Uterus (tissue), 4 donors: ENCODE results near the gene ZNF423. TPM values are rescaled to one million over a fixed set of nuclear protein-coding genes. Genes with fewer than 3 reads are reported as not detected.

Source experiments
- DNase-seq, 2 donors: peaks; one replicate each; pipeline ENCODE4 v3.0.0-alpha.2; 2019 to 2020
- H3K27ac ChIP-seq, 2 donors: fragments of 200-600 bp; sonication (generic); 1 replicate in 1 of 2; 2 replicates in 1 of 2; pipeline ENCODE4 v1.5.1; 2016 to 2018
- H3K27me3 ChIP-seq, 2 donors: fragments of 200-600 bp; sonication (generic); one replicate each; pipeline ENCODE4 v1.5.1; 2018 to 2019; ENCODE audit warnings: control low read depth in 1 of 2
- H3K36me3 ChIP-seq, 2 donors: fragments of 200-600 bp; sonication (generic); one replicate each; pipeline ENCODE4 v1.5.1; 2019; ENCODE audit warnings: control low read depth in 1 of 2
- H3K4me1 ChIP-seq, 2 donors: fragments of 200-600 bp; sonication (generic); one replicate each; pipeline ENCODE4 v1.5.1; 2018 to 2019; ENCODE audit warnings: control low read depth in 1 of 2
- H3K4me3 ChIP-seq, 2 donors: fragments of 200-600 bp; sonication (generic); 1 replicate in 1 of 2; 2 replicates in 1 of 2; pipeline ENCODE4 v1.5.1; 2018 to 2019; ENCODE audit warnings: mild to moderate bottlenecking in 1 of 2
- H3K9me3 ChIP-seq, 2 donors: fragments of 200-600 bp; sonication (generic); one replicate each; pipeline ENCODE4 v1.5.1; 2019; ENCODE audit warnings: control low read depth in 1 of 2
- CTCF ChIP-seq, 4 experiments: fragments of 200-600 bp in 2 of 4; fragments of 450-650 bp in 2 of 4; sonication (generic) in 2 of 4; IDR thresholded peaks; one replicate each; pipeline ENCODE4 v1.5.1; 2016 to 2019; ENCODE audit warnings: antibody characterized with exemption in 4 of 4, mild to moderate bottlenecking in 2 of 4, moderate library complexity in 1 of 4
- POLR2A ChIP-seq, 2 donors: fragments of 450-650 bp; IDR thresholded peaks; one replicate each; pipeline ENCODE4 v1.6.1; 2016; ENCODE audit warnings: antibody characterized with exemption in 2 of 2, mild to moderate bottlenecking in 1 of 2, moderate library complexity in 1 of 2
- intact Hi-C: fragments of 100-400 bp; cut with DNase I; formaldehyde crosslinking; loops from one replicate; pipeline ENCODE4 v1.15.1; 2023; ENCODE audit warnings: low total_unique reads
- total RNA-seq, 4 donors: library from RNA; depleted of rRNA in 3 of 4; stranded (reverse); fragments of >200 nt in 3 of 4; gene quantifications; one replicate each; pipeline versions ENCODE4 v1.1.0 to v1.2.4, GENCODE V29; 2014 to 2023
- donor health status: DM: yes; HTN: yes; CAD: no.

The ZNF423 gene
- total RNA-seq, 4 donors from 2014 or later = 7.1 to 33.5 (median 14.7) TPM

DNA sequence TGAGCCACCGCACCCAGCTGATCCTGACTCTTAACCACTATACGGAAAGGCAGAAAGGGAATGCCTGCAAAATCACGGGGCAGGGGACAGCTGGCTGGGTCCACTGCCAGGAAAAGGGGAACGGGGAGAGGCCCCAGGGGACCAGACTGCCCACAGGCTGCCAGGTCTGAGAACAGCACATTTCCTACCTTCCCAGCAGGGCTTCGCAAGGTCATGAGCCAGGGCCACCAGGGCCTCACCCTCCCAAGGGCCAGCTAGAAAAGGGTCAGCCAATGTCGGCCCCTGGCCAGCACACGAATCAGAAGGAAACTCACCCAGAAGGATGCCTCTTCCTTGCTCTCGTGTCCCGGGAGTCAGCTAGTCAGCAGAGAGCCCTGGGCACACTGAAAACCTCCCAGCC lies 118.4 kb downstream of the ZNF423 start:
- H3K4me1 ChIP-seq = no peaks in the 10 kb centered on the region
- no peak overlapping the region for H3K4me3 ChIP-seq
- no peaks in the 10 kb centered on the region for H3K36me3 ChIP-seq
- intact Hi-C loops = no loop called here
- DNase-seq = no peak
- no peak overlapping the region for H3K27ac ChIP-seq
- no peak for TF ChIP-seq POLR2A (IDR thresholded peaks at IDR 0.05)
- TF ChIP-seq CTCF (IDR thresholded peaks at IDR 0.05) = no peak
- H3K9me3 ChIP-seq = no peaks in the 10 kb centered on the region
- no peaks in the 10 kb centered on the region for H3K27me3 ChIP-seq

- TF ChIP-seq POLR2A (IDR thresholded peaks at IDR 0.05) (no peak), CTCF (IDR thresholded peaks at IDR 0.05) (no peak)
- DNase-seq = peak in 1 of 2 donors; percentile 70
- Histone ChIP-seq H3K36me3 (no peaks in the 10 kb centered on the region), H3K4me3 (no peak overlapping the region), H3K27me3 (no peaks in the 10 kb centered on the region), H3K9me3 (peaks cover 0 to 4% of the 10 kb centered on the region in 2 donors), H3K4me1 (no peaks in the 10 kb centered on the region), H3K27ac (no peak overlapping the region)
- intact Hi-C loops = no loop called here
These were observed 121.6 kb downstream of the ZNF423 start for GRCh38 chr16:49734331-49734730.

GRCh38 chr16:49733313-49734009 lies 122.5 kb downstream of the ZNF423 start:
- no peak for DNase-seq
- Histone ChIP-seq H3K4me3 (no peak overlapping the region), H3K9me3 (peaks cover 0 to 4% of the 10 kb centered on the region in 2 donors), H3K36me3 (no peaks in the 10 kb centered on the region), H3K27me3 (no peaks in the 10 kb centered on the region), H3K27ac (peak overlapping the region in 1 of 2 donors; percentile 27), H3K4me1 (no peaks in the 10 kb centered on the region)
- TF ChIP-seq POLR2A (IDR thresholded peaks at IDR 0.05) = no peak
- no peak for TF ChIP-seq CTCF (IDR thresholded peaks at IDR 0.05)
- intact Hi-C loops = no loop called here

DNA sequence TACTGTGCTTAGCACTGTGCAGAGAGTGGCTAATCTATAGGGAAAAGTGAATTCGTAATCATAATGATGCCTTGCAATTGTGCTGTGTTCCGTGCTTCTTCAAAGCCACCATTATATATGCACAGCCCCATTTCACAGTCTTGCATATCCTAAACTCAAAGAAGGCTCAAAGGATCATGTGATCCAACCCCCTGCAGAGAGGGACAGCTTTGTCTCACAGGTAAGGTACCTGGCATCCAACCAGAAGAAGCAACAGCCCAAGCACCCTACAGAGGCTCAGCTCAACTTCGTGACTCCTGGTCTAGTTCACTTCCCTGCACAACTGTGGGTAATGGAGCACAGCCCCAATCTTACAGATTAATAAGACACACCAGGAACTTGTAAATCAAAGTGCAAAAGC lies 124.0 kb downstream of the ZNF423 start:
- TF ChIP-seq CTCF (IDR thresholded peaks at IDR 0.05) (no peak), POLR2A (IDR thresholded peaks at IDR 0.05) (no peak)
- Histone ChIP-seq H3K27me3 (no peaks in the 10 kb centered on the region), H3K36me3 (no peaks in the 10 kb centered on the region), H3K4me3 (no peak overlapping the region), H3K4me1 (no peaks in the 10 kb centered on the region), H3K9me3 (peaks cover 0 to 4% of the 10 kb centered on the region in 2 donors), H3K27ac (no peak overlapping the region)
- intact Hi-C loops = no loop called here
- no peak for DNase-seq

- intact Hi-C loops = no loop called here
- H3K4me1 ChIP-seq = no peaks in the 10 kb centered on the region
- no peak for DNase-seq
These were observed 125.1 kb downstream of the ZNF423 start for GRCh38 chr16:49730772-49731171.

More at GRCh38 chr16:49730772-49731171, 125.1 kb downstream of the ZNF423 start:
- TF ChIP-seq POLR2A (IDR thresholded peaks at IDR 0.05) = no peak
- no peak for TF ChIP-seq CTCF (IDR thresholded peaks at IDR 0.05)
- Histone ChIP-seq H3K27me3 (no peaks in the 10 kb centered on the region), H3K36me3 (no peaks in the 10 kb centered on the region), H3K9me3 (peaks cover 0 to 4% of the 10 kb centered on the region in 2 donors), H3K4me3 (no peak overlapping the region), H3K27ac (no peak overlapping the region)
